Coronary artery (tissue), 2 donors: ENCODE results near the gene RNF212.

Experiments used
- DNase-seq: peaks from one replicate; pipeline ENCODE4 v3.0.0-alpha.2; 2017; ENCODE audit warnings: low spot score
- H3K27ac ChIP-seq, 2 donors: fragments of 200-600 bp; sonication (generic); one replicate each; pipeline ENCODE4 v1.5.1; 2016 to 2019
- H3K4me3 ChIP-seq: fragments of 200-600 bp; sonication (generic); 2 replicates; pipeline ENCODE4 v1.5.1; 2016; ENCODE audit warnings: mild to moderate bottlenecking, moderate library complexity
- TF ChIP-seq, protein P1 (sequence below): fragments of 200-600 bp; sonication (generic); IDR thresholded peaks from one replicate; pipeline ENCODE4 v1.5.1; 2019; ENCODE audit warnings: antibody characterized with exemption

Gene RNF212

DNA sequence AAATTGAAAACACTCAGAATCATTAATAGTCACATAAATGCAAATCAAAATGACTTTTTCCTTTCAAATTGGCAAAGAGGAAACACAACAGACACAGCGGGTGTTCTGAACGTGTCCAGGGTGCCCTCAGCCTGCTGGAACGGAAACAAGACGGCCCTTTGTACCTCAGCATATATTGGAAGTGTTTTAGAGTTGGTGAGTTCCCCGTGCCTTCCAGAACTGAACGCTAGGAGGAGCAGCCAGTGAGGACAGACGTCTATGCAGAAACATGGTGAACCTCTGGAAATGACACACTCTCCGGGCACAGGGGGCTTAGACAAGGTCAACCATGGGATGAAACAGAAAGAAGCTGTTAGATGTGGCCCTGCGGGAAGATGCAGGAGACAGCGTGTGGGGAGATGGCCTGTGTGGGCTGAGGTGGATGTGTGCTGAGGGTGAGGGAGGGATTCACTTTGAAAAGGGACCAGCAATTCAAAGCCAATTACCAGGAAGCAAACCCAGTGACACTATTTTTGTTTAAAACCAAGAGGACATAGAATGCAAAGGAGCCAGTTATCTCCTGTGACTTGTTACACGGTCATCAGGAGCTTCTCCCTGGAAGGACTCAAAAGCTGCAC is 40.4 kb downstream of the RNF212 start:
- TF ChIP-seq, protein P1, sequence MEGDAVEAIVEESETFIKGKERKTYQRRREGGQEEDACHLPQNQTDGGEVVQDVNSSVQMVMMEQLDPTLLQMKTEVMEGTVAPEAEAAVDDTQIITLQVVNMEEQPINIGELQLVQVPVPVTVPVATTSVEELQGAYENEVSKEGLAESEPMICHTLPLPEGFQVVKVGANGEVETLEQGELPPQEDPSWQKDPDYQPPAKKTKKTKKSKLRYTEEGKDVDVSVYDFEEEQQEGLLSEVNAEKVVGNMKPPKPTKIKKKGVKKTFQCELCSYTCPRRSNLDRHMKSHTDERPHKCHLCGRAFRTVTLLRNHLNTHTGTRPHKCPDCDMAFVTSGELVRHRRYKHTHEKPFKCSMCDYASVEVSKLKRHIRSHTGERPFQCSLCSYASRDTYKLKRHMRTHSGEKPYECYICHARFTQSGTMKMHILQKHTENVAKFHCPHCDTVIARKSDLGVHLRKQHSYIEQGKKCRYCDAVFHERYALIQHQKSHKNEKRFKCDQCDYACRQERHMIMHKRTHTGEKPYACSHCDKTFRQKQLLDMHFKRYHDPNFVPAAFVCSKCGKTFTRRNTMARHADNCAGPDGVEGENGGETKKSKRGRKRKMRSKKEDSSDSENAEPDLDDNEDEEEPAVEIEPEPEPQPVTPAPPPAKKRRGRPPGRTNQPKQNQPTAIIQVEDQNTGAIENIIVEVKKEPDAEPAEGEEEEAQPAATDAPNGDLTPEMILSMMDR, result peak; percentile 43
- H3K4me3 ChIP-seq, result no peak overlapping the region
- no peak overlapping the region for H3K27ac ChIP-seq
- no peak for DNase-seq

DNA sequence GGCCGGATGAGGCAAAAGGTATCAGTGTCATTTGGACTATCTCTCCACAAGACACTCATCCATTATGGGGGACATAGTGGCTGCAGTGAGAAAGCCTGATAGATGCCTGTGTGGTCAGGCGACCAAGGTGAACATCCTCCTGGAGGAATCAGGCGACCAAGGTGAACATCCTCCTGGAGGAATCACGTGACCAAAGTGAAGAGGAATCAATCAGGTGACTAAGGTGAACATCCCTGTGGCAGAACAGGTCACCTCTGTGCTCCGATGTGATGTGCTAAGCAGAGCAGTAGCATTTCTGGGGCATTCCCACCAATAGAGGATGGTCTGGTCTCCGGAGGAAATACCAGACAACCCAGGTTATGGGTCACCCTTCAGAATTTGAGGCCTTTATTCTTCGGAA is 44.0 kb downstream of the RNF212 start:
- Histone ChIP-seq H3K4me3 (no peak overlapping the region), H3K27ac (no peak overlapping the region)
- TF ChIP-seq, protein P1, result no peak
- peak; percentile 47 for DNase-seq

- TF ChIP-seq, protein P1, result no peak
- DNase-seq, result no peak
- H3K27ac ChIP-seq, result no peak overlapping the region
- H3K4me3 ChIP-seq, result no peak overlapping the region
These were observed 47.6 kb downstream of the RNF212 start for GRCh38 chr4:1065732-1066131.

GRCh38 chr4:1062419-1062818 is 50.9 kb downstream of the RNF212 start:
- TF ChIP-seq, protein P1, result no peak
- Histone ChIP-seq H3K4me3 (no peak overlapping the region), H3K27ac (no peak overlapping the region)
- no peak for DNase-seq

DNA sequence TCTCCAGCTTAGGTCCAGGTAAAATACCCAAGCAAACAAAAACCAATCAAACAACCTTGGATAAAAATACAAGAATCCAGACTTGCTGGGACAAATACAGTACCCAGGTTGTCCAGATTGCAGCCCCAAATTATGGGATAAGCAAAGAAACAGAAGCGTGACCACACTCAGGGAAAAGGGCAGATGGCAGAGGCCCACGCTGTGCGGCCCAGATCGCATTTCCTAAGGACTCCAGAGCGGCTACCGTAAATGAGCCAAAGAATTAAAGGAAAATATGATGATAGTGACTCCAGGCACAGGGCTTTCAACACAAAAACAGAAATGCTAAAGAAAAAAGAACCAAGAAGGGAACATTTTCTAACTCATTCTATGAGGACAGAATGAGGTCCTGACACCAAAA is 51.6 kb downstream of the RNF212 start:
- Histone ChIP-seq H3K4me3 (no peak overlapping the region), H3K27ac (no peak overlapping the region)
- TF ChIP-seq, protein P1, result no peak
- DNase-seq, result no peak

DNA sequence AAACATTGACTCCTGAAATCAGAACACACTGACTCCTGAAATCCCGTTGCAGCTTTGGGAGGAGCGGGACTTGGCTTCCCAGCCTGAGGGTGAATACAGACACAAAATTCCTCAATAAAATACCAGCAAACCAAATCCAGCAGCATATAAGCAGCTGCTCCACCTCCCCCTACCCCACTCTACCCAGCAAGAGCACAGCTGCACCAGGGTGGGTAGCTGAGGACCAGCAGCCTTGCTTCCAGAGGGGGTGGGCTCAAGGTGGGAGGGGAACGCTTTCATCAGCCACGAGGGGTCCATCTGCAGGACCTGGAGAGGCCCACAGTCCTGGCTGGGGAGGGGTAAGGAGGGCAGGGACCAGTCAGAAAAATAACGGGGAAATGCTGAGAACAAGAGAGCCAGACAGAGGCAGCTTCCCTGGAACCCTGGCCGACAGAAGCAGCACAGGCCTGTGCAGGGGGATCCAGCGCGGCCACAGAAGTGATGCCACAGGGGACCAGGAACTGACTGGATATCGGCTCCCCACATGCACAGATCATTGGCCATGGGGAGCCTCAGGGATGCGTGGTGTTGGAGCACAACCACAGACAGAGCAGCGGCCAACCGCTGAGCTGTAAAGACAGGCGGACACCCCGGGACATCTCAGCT is 52.2 kb downstream of the RNF212 start:
- H3K4me3 ChIP-seq, result no peak overlapping the region
- TF ChIP-seq, protein P1, result no peak
- H3K27ac ChIP-seq, result no peak overlapping the region
- DNase-seq, result peak; percentile 55

GRCh38 chr4:1060621-1061020 is 52.7 kb downstream of the RNF212 start:
- Histone ChIP-seq H3K27ac (no peak overlapping the region), H3K4me3 (no peak overlapping the region)
- DNase-seq, result peak; percentile 55
- TF ChIP-seq, protein P1, result no peak
